NCI-H748 (cell line): ENCODE results near the gene ARID1B.

ENCODE experiments used
- DNase-seq: peaks from one replicate; lab custom pipeline; 2025; ENCODE audit not compliant: unreplicated experiment; lab: John Stamatoyannopoulos, UW

Gene ARID1B

DNA sequence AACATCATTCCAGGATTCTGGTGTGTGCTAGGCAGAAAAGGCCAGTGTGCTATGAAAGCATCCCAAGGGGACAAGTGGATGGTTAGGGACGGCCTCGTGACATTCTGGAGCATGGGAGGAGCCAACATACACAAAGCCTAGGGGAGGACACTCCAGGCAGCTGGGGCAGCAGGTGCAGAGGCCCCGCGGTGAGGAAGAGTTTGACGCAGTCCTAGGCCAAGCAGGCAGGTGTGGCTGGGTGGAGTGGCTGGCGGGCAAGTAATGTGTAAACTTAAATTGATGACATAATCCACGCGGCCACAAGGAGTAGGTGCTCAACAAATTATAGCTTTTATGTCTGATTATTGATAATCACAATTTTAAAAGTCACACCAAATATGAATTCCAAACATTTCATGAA lies 452.5 kb downstream of the ARID1B start:
- peak; percentile 99 for DNase-seq

DNA sequence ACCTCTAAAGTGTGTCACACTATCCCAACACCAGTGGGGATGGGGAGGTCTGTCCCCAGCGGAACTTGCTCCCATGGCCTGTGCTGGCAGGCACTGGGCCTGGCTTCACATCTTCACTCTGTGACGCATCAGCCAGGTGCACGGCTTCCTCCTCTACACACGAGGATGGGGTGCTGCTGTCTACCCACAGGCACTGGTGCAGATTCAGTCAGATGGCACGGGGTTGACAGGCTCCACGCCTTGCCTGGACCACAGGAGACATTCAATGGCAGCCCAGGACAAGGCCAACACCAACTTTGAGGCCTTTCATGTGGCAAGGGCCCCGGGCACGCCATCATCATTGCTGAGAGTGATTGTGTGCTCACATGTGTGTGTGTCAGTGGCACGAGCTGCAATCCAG lies 453.7 kb downstream of the ARID1B start:
- peak; percentile 23 for DNase-seq

DNA sequence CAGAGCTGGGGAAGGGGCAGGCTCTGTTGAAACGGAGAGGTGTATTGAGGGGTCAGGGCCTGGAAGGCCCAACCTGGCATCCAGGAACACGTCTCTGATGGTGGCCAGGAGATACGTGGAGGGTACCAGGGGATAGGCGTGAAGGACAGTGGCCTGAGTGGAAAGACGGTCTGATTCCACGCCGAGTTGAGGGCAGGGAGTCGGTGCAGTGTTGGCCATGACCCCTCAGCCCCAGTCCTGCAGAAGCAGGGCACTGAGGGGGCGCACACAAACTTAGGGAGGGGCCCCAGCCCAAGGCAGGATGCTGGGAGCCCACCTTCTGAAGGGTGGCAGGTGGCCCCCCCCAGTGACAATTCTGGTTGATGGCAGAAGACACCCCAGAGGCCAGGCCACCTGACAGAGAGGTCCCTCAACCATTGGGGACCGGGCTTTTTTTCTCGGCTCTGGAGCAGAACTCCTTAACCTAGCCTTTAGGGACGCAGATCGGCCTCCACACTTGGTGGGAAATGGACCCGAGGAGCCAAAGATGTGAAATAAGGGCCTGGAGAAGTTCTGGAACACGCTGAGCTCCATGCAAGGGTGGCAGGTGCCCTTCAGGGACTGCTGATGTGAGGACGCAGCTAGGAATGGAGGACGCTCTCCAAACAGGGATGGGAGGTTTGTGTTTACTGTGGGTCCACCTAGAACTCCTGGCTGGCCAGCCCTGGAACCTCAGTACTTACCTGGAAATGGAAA lies 455.1 kb downstream of the ARID1B start:
- DNase-seq: no peak

DNA sequence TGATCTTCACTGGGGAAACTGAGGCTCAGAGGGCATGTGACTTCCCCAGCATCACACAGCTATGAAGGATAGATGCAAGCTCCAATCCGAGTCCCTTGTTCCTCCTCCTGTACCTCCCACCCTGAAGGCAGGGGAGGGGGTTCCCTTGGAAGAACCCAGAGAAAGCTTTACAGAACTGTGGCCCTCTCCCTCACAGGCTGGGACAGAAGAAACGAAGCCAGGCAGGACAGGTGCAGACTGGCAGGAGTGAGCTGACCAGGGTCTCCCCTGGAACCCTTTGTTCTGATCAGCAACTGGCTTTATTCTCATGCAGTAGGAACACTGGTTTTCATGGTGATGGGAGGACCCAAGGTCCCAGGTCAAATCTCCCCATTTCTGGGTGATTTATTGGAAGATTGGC lies 456.0 kb downstream of the ARID1B start:
- no peak for DNase-seq

DNA sequence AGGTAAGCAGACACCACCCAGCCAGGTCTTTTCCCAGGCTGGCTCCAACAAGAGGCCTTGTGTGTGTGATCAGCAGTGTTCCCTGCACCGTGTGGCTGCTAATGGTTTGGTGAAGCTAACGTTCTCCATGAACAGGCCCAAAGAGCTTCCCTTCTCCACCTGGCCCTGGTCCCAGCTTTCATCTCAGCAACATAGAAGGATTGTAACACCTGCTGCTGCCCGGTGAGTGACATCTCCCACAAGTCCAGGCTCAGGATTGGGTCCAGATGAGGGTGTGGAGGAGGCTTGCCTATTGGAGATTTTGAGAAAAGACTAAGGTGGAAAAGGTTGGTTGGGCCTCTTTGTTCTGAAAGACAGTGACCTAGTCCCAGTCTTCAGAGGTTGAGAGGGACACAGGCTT lies 456.5 kb downstream of the ARID1B start:
- no peak for DNase-seq

DNA sequence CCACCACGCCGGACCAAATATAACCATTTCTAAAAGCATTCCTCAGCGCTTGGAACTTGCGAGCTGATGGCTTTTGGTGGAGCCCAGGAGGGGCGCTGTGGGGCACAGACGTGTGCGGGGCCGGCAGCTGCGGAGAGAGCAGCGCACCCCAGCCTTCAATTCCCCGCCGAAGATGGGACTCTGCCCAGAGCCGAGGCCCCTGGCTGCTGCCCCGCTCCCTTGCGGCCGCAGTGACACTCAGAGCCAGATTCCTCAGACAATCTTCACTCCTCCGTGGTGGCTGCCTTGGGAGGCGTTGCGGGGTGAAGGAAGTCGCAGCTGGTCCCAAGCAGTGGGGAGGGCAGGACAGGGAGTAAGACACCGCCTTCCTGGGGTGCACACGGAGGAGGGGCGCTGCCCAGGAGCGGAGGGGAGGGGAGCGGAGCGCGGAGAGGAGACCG lies 458.4 kb downstream of the ARID1B start:
- no peak for DNase-seq

DNA sequence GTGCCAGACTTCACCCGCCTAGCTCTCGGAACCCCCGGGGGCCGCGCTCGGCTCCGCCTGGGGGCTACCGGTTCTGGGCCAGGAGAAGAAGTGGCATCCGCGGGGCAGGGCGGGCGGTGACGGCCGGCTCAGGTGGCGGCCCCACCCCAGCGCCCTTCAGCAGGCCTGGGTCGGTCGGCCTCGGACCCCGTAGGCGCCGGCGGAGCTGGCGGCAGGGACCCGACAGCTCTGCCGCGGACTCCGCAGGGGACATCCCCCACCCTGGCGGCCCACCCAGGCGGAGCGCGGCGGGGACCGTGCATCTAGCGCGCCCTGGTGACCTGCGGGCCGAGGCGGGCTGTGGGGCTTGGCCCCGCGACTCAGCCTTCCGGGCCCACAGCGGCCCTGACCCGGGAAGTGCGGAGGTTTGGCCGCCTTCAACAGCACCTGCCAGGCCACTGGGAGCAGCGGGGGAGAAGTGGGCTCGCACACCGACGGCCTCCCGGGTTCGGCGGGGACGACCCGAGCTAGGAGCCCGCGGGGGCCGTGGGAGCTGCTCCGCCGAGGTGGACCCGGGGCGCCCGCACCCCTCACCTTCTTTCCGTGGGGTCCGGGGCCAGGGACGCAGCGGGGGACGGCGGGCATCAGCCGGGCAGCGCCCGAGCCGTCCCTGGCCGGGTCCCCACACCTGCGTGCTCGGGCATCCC lies 459.0 kb downstream of the ARID1B start:
- DNase-seq: no peak

DNA sequence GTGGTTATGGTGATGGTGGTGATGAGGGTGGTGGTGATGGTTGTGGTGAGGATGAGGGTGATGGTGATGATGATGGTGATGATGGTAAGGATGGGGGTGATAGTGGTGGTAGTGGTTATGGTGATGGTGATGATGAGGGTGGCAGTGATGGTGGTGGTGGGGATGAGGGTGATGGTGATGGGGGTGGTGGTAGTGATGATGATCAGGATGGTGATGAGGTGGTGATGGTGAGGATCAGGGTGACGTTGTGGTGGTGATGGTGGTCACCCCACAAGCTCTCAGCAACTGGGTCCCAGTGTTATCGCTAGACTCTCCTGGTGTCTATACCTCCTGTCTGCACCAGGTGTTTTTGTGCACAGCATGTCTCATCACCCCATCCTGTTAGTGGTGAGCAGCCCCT lies 461.2 kb downstream of the ARID1B start:
- no peak for DNase-seq

DNA sequence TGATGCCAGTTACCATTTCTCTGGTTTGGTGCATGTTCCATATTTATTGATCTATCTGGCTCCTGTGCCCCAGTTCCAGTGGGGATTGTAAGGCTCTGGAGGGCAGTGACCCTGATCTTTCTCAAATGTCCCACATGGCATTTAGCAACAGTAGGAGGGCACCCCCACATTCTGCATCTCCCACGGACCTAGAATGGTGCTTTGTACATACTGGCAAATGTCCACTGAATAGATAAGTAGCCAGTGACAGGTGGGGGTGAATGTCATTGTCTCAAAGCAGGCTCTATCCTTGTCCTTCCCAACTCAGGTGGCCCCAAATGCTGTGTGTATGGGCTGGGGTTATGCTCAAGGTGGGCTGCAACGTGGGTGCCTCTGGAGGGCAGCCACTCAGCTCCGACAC lies 462.0 kb downstream of the ARID1B start:
- no peak for DNase-seq

DNA sequence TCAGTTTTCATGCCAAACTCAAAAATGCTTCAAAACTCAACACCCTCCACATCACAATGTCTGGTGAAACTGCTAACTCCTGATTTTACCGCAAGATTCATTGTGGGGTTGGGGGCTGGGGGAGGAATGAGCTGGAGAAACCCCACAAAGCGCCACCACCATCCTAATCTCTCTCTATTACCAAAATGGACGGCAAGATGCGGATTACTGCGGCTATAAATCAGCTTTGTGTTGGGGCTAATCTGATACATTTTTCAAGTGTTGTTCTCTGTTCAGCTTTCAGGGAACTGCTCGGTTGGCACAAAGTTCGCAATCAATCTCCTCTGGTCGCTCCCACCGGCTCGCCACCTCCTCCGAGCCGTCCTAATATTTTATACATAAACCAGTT lies 462.5 kb downstream of the ARID1B start:
- peak; percentile 47 for DNase-seq

DNA sequence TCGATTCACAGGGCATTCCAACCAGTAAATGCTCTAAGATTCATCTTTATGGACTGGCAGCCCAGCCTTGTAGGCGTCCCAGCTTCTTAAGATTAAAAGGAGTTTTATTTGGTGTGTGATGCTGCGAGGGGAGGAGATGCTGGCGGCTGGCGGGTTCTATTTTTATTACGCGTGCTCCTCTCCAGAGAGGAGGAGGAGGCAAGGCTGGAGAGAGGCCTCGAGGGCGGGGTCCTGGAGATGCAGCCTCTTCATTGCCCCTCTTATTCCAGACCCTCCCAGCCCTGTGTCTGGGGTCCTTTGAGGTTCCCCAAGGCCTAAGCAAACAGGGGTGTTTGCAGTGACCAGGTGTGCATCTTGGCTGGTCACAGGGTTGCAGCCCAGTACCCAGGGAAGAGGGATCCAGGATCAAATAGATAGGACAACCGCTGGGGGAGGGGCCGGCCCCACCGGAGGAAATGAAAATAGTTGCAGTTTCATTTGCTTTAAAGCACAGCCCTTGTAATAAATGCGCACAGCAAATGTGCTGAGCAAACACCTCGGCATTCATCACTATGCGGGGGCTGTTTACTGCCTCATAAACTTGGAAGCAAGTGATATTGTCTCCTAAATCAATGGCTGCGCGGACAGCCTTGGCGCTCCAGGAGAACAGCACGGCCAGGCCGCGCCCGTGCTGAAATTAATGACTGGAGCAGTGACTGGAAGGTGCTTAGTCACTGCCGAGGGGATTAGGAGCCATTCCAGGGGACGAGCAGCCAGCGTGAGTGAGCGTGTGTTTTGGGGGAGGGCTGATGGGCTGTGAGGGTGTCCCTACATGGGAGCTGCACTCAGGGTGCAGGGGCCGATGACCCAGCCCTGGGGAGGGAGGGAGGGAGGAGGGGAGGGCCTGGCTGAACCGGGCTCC lies 463.1 kb downstream of the ARID1B start:
- peak; percentile 94 for DNase-seq

DNA sequence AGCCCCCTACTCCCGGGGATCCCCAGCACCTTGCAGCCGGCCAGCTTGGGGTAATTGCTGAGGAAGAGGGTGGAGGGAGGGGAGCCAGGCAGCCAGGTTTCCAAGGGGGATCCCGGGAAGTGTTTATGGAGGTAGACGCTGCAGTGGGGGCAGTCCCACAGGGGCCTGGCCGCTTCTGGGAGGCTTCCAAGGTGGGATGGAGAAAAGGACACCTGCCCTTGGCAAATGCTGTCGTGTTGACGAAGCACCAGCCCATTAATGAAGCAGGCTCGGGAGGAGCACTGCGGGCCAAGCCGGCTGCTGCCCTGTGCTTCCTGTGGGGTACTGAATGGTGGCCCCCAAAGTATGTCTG lies 463.8 kb downstream of the ARID1B start:
- peak; percentile 55 for DNase-seq

DNA sequence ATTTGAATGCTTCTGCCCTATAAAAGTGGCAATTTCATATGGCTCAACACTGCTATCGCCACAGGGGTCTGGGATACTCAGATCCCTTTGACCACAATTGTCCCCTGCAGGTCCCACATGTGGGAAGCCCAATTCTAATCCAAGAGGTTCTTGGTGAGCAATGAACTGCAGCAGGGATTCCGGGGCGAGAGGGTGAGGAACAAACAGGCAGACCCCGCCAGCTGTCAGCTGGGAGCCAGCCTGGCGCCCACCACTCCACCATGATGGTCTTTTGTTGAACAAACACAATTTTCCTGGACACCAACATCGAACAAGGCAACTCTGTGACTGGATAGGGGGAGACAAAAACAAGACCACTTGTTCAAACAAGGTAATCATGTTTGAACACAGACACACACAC lies 465.6 kb downstream of the ARID1B start:
- DNase-seq: peak; percentile 90

DNA sequence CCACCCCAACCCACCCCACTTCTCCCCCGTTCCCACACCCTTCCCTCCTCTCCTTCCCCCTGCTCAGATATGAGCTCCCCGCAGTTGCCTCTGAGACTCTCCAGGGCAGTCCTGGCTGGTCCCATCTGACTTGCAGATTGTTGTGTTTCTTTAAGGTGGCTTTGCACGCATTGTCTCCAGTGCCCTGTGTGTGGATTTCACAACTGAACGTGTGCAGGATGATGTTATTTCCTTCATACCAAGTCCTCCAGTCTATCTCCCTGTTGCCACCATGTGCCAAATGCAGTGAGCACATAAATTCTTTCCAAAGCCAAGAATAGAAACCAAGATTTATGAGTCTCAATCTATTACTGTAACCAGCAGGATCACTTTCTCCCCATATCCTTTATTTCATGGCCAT lies 467.0 kb downstream of the ARID1B start:
- no peak for DNase-seq

DNA sequence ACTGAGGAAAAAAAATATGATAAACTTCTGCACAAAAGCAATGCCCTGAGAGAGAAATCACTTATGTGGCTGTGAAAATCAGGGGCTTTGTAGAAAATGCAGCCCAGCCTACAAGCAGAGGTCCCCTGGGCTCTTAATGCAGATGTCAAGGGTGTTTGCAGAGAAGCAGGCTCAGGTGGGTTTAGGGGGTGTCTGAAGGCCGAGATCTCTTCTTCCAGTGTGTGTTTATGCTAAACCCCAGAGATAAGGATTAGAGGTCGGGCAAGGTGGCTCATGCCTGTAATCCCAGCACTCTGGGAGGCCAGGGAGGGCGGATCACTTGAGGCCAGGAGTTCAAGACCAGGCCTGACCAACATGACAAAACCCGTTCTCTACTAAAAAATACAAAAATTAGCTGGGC lies 467.6 kb downstream of the ARID1B start:
- no peak for DNase-seq

DNA sequence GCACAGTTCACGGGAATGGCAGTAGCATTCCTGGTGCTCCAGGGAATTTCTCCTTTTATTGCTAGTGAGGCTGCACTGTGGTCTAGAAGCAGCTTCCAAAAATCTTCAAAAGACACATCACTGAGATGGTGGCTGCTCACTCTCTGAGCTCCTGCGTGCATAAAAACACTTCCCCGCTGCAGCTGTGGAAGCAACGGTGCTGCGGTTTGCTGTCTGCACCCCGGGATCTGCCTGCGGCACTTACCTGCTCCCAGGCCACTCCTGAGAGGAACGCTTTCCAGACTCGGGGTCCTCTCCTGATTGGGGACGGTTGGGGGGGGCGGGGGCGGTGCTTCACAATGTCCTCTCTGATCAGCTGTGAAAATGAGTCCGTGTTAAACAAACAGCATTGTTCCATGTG lies 468.3 kb downstream of the ARID1B start:
- no peak for DNase-seq

DNA sequence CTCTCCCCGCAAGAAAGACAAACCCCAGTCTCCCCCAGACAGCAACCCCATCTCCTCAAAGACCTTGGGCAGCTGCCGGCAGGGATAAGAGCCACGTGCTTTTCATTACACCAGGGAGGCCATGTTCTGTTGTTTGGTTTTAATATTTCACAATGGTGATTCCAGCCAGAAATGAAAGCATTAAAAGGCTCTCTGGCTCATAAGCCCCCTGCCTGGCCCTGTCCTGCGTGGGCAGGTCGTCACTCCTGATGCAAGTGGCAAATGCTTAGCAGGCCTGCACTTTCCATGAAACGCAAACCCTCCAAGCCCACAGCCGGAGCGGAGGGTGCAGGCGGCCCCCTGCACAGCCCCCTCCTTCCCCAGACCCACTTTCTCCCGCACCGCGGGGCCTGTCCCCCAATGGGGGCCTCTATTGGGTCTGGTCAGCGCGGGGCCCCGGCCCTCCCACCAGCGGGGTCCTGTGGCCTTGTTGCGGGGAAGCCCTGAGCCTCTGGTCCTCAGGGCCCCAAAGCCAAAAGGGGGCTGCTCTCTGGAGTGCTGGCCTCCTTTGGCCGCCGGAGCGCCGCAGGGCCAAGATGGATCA lies 469.0 kb downstream of the ARID1B start:
- no peak for DNase-seq

DNA sequence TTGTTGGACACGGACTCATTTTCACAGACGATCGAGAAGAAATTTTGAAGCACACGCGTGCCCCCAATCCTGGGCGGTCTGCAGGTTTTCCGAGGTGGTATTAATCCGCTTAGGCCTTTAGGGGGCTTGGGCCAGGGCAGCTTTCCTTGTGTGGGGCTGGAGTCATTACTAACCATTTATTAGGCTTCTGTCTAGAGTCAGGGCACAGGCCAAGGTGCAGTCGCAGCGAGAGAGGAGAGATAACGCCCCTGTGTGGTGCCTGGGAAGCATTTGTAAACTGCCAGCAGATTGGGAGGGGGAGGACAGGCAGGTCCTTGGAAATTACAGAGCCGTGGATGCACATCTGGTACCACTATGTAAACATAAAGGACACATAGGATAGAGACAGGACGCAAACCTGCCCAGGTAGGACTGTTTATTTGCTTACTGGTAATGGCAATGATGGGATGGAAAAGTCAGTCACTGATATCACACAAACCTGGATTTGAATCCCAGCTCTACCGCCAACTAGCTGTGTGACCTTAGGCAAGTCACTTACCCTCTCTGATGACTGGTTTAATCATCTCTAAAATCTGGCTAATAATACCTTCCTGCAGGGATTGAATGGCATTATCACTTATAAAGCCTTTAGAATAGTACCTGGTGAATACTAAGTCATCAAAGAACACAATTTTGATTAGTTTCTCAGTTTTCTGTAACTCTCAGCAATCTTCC lies 469.8 kb downstream of the ARID1B start:
- DNase-seq: peak; percentile 51

DNA sequence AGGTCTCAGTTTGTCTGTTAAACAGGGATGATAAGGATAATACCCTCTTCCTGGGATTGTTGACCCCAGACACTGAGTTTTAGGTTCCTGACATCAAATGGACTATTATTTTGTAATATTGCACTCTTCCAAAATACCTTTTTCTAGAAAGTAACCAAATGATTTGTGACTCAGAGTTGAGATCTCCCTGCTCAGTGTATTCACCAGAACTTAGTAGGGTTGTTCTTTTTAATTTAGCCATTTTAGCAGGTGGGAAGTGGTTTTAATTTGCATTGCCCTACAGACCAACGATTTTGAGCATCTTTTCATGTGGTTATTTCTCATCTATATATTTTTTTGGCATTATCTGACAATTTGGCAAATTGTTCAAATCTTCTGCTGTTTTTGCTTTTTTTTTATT lies 471.1 kb downstream of the ARID1B start:
- DNase-seq: no peak

DNA sequence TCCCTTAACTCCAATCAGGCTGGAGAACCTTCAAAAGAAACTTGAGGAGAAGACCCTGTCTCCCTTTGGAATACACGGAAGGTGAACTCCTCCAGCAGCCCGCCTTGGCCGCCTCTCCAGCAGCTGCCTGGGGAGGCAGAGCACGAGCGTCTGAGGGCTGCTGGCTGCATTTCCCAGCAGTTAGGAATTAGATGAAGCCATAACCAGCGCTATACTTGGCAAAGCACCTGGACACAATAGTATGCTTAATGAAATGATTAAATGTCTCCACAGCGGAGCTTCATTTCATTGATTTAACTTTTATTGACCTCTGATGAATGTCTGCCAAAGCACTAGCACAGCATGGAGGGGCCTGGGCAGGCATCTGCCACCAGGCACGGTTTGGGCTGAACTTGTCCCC lies 472.6 kb downstream of the ARID1B start:
- peak; percentile 26 for DNase-seq
